ENCODE measurements around the gene PTPRT. TPM values are rescaled to one million over a fixed set of nuclear protein-coding genes. Genes with fewer than 3 reads are reported as not detected.

PTPRT gene
- total RNA-seq, 4 donors from 2014 or later = 0.67 to 2.5 (median 1.0) TPM

DNA sequence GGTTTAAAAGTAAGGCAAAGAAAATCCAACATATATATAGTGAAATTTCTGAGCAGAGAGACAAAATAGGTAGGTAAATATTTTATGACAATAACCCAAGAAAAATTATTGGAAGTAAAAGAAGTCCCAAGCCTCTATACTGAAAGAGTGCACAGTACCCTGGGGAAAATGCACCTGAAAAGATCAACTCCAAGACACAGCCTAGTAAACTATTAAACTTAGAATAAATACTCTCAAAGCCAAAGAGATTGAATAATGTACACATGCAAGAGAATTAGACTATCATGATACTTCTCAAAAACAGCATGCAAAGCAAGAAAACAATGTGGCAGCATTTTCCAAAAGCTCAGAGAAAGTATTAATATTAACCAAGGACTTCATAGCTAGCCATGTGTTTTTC is 894.7 kb downstream of the PTPRT start:
- DNase-seq = no peak
- no peaks in the 10 kb centered on the region for H3K27me3 ChIP-seq
- no peak overlapping the region for H3K27ac ChIP-seq
- no peak overlapping the region for H3K4me3 ChIP-seq
- H3K36me3 ChIP-seq = no peaks in the 10 kb centered on the region
- no peaks in the 10 kb centered on the region for H3K4me1 ChIP-seq
- no peaks in the 10 kb centered on the region for H3K9me3 ChIP-seq
- TF ChIP-seq, protein P1, sequence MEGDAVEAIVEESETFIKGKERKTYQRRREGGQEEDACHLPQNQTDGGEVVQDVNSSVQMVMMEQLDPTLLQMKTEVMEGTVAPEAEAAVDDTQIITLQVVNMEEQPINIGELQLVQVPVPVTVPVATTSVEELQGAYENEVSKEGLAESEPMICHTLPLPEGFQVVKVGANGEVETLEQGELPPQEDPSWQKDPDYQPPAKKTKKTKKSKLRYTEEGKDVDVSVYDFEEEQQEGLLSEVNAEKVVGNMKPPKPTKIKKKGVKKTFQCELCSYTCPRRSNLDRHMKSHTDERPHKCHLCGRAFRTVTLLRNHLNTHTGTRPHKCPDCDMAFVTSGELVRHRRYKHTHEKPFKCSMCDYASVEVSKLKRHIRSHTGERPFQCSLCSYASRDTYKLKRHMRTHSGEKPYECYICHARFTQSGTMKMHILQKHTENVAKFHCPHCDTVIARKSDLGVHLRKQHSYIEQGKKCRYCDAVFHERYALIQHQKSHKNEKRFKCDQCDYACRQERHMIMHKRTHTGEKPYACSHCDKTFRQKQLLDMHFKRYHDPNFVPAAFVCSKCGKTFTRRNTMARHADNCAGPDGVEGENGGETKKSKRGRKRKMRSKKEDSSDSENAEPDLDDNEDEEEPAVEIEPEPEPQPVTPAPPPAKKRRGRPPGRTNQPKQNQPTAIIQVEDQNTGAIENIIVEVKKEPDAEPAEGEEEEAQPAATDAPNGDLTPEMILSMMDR (IDR thresholded peaks at IDR 0.05) = no peak
- no peak for TF ChIP-seq POLR2A (IDR thresholded peaks at IDR 0.05)

DNA sequence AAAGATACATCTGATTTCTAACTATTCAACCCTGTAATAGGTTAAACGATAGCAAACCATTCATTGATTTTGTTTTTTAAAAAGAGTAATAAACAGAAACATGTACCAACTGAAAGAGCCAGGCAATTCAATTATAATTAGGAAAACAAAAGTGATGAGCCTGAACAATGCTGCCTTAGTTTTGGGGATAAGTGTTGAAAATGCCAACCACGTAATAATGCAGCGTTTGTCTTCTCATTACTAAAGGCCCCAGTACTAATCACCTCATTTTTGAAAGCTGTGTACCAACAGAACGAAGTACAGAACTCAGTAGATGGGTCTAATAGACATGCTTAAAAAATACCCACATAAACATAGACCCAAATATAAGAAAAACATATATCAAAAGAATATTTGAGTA is 907.9 kb downstream of the PTPRT start:
- Histone ChIP-seq H3K4me3 (no peak overlapping the region), H3K36me3 (no peaks in the 10 kb centered on the region), H3K4me1 (no peaks in the 10 kb centered on the region), H3K27me3 (no peaks in the 10 kb centered on the region), H3K27ac (no peak overlapping the region), H3K9me3 (no peaks in the 10 kb centered on the region)
- TF ChIP-seq, protein P1 (IDR thresholded peaks at IDR 0.05) = no peak
- TF ChIP-seq POLR2A (IDR thresholded peaks at IDR 0.05) = no peak
- DNase-seq = no peak

DNA sequence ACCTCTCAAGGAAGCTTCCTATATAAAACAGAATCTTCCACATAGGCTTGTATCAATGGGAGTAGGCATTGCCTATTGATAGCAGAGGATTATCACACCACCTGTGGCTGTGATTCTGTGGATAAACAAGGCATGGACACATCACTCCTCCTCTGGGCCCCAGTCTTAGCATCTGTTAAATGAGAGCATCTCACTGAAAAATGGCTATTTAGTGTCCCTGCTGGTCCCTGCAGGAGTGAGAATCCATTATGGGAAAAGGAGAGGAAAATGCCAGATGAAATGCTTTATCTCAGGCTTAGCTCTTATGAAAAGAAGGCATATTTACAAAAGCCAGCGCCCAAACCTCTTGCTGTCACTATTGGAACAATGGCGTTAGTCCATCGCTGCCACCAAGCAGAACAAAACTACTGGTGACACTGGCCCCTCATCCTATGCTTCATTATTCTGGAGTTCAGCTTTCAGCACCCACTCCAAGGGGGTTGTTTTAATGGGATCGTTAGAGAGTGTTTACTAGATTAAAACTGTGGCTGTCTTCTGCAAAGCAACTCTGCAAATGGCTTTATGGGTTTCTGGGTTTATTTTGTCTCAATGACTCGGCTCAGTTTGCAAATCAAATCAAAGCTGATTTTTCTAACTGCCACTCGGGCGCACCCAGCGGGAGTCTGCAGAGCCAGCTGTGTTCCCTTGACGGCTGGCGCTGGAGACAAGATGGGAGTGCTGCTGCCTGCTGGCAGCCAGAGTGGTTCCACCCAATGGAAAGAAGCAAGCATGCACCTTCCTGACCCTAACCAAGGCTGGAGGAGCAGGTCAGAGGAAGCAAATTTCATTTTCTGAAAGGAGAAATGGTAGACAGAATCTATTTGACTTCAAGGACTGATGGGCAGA is 912.7 kb downstream of the PTPRT start:
- no peak for DNase-seq
- Histone ChIP-seq H3K36me3 (no peaks in the 10 kb centered on the region), H3K4me1 (no peaks in the 10 kb centered on the region), H3K9me3 (no peaks in the 10 kb centered on the region), H3K27me3 (no peaks in the 10 kb centered on the region), H3K4me3 (no peak overlapping the region), H3K27ac (no peak overlapping the region)
- TF ChIP-seq POLR2A (IDR thresholded peaks at IDR 0.05) = no peak
- TF ChIP-seq, protein P1 (IDR thresholded peaks at IDR 0.05) = no peak

DNA sequence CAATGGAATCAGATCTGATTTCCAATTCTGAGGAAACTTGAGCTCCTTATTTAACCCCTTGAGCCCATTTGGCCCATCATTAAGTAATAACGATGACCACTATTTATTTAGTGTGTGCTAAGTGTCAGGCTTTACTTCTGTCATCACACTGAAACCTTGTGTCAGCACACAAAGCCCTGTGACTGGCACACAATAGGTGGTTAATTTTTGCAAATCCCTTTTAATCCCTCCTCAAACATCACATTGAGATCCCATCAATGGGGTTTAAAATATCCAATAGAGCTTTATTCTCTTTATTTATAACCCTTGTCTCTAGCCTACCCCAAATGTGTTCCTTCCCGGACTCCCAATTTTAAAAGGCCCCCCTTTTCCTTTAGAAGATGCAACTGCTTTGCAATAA is 914.7 kb downstream of the PTPRT start:
- no peak for DNase-seq
- H3K4me3 ChIP-seq = no peak overlapping the region
- H3K36me3 ChIP-seq = no peaks in the 10 kb centered on the region
- H3K9me3 ChIP-seq = no peaks in the 10 kb centered on the region
- H3K27ac ChIP-seq = no peak overlapping the region
- TF ChIP-seq, protein P1 (IDR thresholded peaks at IDR 0.05) = no peak
- no peak for TF ChIP-seq POLR2A (IDR thresholded peaks at IDR 0.05)
- H3K27me3 ChIP-seq = no peaks in the 10 kb centered on the region
- H3K4me1 ChIP-seq = no peaks in the 10 kb centered on the region

DNA sequence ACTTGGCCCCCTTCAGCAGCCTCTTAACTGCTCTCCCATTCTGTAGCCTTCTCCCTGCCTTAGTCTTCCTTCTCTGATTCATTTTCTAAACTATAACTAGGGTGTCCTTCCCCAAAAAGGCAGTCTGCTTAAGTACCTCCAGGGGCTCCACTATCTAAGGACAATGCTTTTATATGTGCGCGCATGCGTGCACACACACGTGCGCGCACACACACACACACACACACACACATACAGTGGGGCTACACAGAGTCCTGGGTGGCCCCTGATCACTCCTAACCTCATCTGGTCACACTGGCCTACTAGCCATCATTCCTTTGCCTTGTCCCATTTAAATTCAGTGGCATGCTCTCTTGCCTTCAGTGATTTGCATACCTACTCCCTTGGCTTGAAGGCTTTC is 917.2 kb downstream of the PTPRT start:
- no peaks in the 10 kb centered on the region for H3K9me3 ChIP-seq
- H3K4me3 ChIP-seq = no peak overlapping the region
- no peaks in the 10 kb centered on the region for H3K36me3 ChIP-seq
- no peaks in the 10 kb centered on the region for H3K4me1 ChIP-seq
- H3K27ac ChIP-seq = no peak overlapping the region
- TF ChIP-seq POLR2A (IDR thresholded peaks at IDR 0.05) = no peak
- TF ChIP-seq, protein P1 (IDR thresholded peaks at IDR 0.05) = no peak
- no peak for DNase-seq
- no peaks in the 10 kb centered on the region for H3K27me3 ChIP-seq

All from Peyer's patch (tissue), 4 donors.